SK-N-SH treated with all-trans-retinoic acid at 6 μM for 48 hours (cell line): ENCODE measurements around the gene ZMAT1.

Source experiments
- ATAC-seq: fragments of 200-7000 bp; cut with Tn5 transposase; 3 replicates; pipeline ENCODE4 v1.9.1; 2020; ENCODE audit warnings: mild to moderate bottlenecking, moderate library complexity
- ARNTL ChIP-seq: fragments of 450-650 bp; formaldehyde crosslinking; IDR thresholded peaks from 2 replicates; pipeline ENCODE4 v1.5.0; 2020; ENCODE audit warnings: low read depth, mild to moderate bottlenecking, moderate library complexity, borderline replicate concordance
- CSDC2 ChIP-seq: fragments of 250-450 bp; sonication (Bioruptor Pico); IDR thresholded peaks from 2 replicates; pipeline ENCODE4 v1.5.0; 2020; ENCODE audit warnings: mild to moderate bottlenecking, moderate library complexity
- ESRRG ChIP-seq: fragments of 250-450 bp; sonication (Bioruptor Pico); IDR thresholded peaks from 2 replicates; pipeline ENCODE4 v1.6.1; 2021; ENCODE audit warnings: mild to moderate bottlenecking
- ISL1 ChIP-seq: fragments of 250-450 bp; sonication (Bioruptor Pico); IDR thresholded peaks from 2 replicates; pipeline ENCODE4 v2.1.2; 2022; ENCODE audit warnings: mild to moderate bottlenecking, moderate library complexity
- OSR1 ChIP-seq: fragments of 250-450 bp; sonication (Bioruptor Pico); IDR thresholded peaks from 2 replicates; pipeline ENCODE4 v1.8.0; 2022; ENCODE audit warnings: moderate library complexity, mild to moderate bottlenecking, inconsistent platforms
- PPARA ChIP-seq: fragments of 250-450 bp; sonication (Bioruptor Pico); IDR thresholded peaks from 2 replicates; pipeline ENCODE4 v1.5.0; 2020; ENCODE audit warnings: mild to moderate bottlenecking, borderline replicate concordance
- RARB ChIP-seq: fragments of 250-450 bp; sonication (Bioruptor Pico); IDR thresholded peaks from 2 replicates; pipeline ENCODE4 v1.8.0; 2021; ENCODE audit warnings: mild to moderate bottlenecking, moderate library complexity
- SNAI2 ChIP-seq: fragments of 250-450 bp; sonication (Bioruptor Pico); IDR thresholded peaks from 2 replicates; pipeline ENCODE4 v1.5.0; 2020; ENCODE audit warnings: mild to moderate bottlenecking, moderate library complexity
- TCF4 ChIP-seq: fragments of 250-450 bp; sonication (Bioruptor Pico); IDR thresholded peaks from 2 replicates; pipeline ENCODE4 v1.8.0; 2021; ENCODE audit warnings: mild to moderate bottlenecking, moderate library complexity, borderline replicate concordance
- TOX ChIP-seq: fragments of 250-450 bp; sonication (Bioruptor Pico); IDR thresholded peaks from 2 replicates; pipeline ENCODE4 v1.8.0; 2021; ENCODE audit warnings: mild to moderate bottlenecking, moderate library complexity, borderline replicate concordance
- ZC3H10 ChIP-seq: fragments of 250-450 bp; sonication (Bioruptor Pico); IDR thresholded peaks from 2 replicates; pipeline ENCODE4 v1.5.1; 2021; ENCODE audit warnings: mild to moderate bottlenecking, moderate library complexity
- ZFP3 ChIP-seq: fragments of 250-450 bp; sonication (Bioruptor Pico); IDR thresholded peaks from 2 replicates; pipeline ENCODE4 v1.5.0; 2020; ENCODE audit warnings: mild to moderate bottlenecking, moderate library complexity
- ZFP30 ChIP-seq: fragments of 450-650 bp; formaldehyde crosslinking; IDR thresholded peaks from 2 replicates; pipeline ENCODE4 v1.5.0; 2022; ENCODE audit warnings: mild to moderate bottlenecking, moderate library complexity
- ZNF565 ChIP-seq: fragments of 450-650 bp; formaldehyde crosslinking; conservative IDR thresholded peaks from 2 replicates; pipeline ENCODE4 v1.5.0; 2020; ENCODE audit warnings: low read depth, mild to moderate bottlenecking, moderate library complexity
- ZNF70 ChIP-seq: fragments of 450-650 bp; formaldehyde crosslinking; IDR thresholded peaks from 2 replicates; pipeline ENCODE4 v1.5.0; 2020; ENCODE audit warnings: mild to moderate bottlenecking, moderate library complexity
- ZNF8 ChIP-seq: fragments of 450-650 bp; formaldehyde crosslinking; IDR thresholded peaks from 2 replicates; pipeline ENCODE4 v1.5.0; 2020; ENCODE audit warnings: mild to moderate bottlenecking, moderate library complexity
- TF ChIP-seq, protein P1 (sequence below): fragments of 250-450 bp; sonication (Bioruptor Pico); IDR thresholded peaks from 2 replicates; pipeline ENCODE4 v1.8.0; 2021; ENCODE audit warnings: low read depth, mild to moderate bottlenecking, moderate library complexity, borderline replicate concordance
- TF ChIP-seq, protein P2 (sequence below): fragments of 250-450 bp; sonication (Bioruptor Pico); IDR thresholded peaks from 2 replicates; pipeline ENCODE4 v1.5.1; 2021; ENCODE audit warnings: mild to moderate bottlenecking, moderate library complexity
- TF ChIP-seq, protein P3 (sequence below): fragments of 250-450 bp; sonication (Bioruptor Pico); IDR thresholded peaks from 2 replicates; pipeline ENCODE4 v1.8.0; 2020; ENCODE audit warnings: mild to moderate bottlenecking, moderate library complexity, borderline replicate concordance
- TF ChIP-seq, protein P4 (sequence below): fragments of 250-450 bp; sonication (Bioruptor Pico); IDR thresholded peaks from 2 replicates; pipeline ENCODE4 v1.5.1; 2020; ENCODE audit warnings: low read depth, mild to moderate bottlenecking, moderate library complexity
- TF ChIP-seq, protein P5 (sequence below): fragments of 250-450 bp; sonication (Bioruptor Pico); IDR thresholded peaks from 2 replicates; pipeline ENCODE4 v1.5.0; 2020; ENCODE audit warnings: mild to moderate bottlenecking, moderate library complexity

ZMAT1 gene

DNA sequence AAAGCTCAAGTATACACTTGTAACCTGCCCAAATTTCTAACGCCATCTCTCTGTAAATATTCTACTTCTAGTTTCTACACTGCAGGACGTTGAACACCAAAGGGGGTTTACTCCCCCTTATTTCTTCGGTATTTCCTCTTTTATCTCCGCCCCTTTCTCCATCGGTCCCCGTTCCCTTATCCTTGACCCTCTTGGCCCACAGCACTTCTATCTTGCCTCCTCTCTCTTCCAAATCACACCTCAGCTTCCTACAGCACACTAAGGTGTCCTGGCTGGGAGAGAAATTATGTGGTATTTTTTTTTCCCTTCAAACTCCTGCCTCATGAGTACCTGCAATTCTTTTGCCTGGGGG lies 715 bp downstream of the ZMAT1 start (continued):
- TF ChIP-seq, protein P1, sequence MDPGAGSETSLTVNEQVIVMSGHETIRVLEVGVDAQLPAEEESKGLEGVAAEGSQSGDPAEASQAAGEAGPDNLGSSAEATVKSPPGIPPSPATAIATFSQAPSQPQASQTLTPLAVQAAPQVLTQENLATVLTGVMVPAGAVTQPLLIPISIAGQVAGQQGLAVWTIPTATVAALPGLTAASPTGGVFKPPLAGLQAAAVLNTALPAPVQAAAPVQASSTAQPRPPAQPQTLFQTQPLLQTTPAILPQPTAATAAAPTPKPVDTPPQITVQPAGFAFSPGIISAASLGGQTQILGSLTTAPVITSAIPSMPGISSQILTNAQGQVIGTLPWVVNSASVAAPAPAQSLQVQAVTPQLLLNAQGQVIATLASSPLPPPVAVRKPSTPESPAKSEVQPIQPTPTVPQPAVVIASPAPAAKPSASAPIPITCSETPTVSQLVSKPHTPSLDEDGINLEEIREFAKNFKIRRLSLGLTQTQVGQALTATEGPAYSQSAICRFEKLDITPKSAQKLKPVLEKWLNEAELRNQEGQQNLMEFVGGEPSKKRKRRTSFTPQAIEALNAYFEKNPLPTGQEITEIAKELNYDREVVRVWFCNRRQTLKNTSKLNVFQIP, result no peak
- no peak for TF ChIP-seq CSDC2

DNA sequence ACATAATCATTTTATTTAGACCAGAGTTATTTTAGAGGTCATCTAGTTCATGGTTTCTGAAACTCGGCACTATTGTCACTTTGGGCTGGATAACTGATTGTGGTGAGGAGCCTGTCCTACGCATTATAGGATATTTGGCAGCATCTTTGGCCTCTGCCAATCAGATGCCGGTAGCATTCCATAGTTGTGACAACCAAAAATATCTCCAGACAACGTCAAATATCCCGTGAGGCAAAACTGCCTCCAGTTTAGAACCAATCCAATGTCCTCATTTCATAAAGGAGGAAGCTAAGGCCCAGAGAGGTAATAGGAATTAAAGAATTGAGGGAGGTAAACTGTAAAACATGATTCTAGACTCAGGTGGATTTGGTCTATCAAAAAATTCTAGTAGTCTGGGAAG lies 6.1 kb downstream of the ZMAT1 start:
- ATAC-seq, result no peak
- TF ChIP-seq ISL1 (CRISPR knock-in tag), result no peak
- no peak for TF ChIP-seq ZFP30
- no peak for TF ChIP-seq ESRRG (CRISPR knock-in tag)
- no peak for TF ChIP-seq RARB
- no peak for TF ChIP-seq PPARA (CRISPR knock-in tag)
- TF ChIP-seq, protein P2, sequence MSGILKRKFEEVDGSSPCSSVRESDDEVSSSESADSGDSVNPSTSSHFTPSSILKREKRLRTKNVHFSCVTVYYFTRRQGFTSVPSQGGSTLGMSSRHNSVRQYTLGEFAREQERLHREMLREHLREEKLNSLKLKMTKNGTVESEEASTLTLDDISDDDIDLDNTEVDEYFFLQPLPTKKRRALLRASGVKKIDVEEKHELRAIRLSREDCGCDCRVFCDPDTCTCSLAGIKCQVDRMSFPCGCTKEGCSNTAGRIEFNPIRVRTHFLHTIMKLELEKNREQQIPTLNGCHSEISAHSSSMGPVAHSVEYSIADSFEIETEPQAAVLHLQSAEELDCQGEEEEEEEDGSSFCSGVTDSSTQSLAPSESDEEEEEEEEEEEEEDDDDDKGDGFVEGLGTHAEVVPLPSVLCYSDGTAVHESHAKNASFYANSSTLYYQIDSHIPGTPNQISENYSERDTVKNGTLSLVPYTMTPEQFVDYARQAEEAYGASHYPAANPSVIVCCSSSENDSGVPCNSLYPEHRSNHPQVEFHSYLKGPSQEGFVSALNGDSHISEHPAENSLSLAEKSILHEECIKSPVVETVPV (CRISPR knock-in tag), result no peak
- TF ChIP-seq OSR1 (CRISPR knock-in tag), result no peak
- no peak for TF ChIP-seq ZC3H10 (CRISPR knock-in tag)
- no peak for TF ChIP-seq ARNTL (CRISPR knock-in tag)
- TF ChIP-seq CSDC2, result no peak
- no peak for TF ChIP-seq SNAI2 (CRISPR knock-in tag)
- TF ChIP-seq, protein P1, result no peak
- TF ChIP-seq TOX (CRISPR knock-in tag), result no peak
- TF ChIP-seq, protein P3, sequence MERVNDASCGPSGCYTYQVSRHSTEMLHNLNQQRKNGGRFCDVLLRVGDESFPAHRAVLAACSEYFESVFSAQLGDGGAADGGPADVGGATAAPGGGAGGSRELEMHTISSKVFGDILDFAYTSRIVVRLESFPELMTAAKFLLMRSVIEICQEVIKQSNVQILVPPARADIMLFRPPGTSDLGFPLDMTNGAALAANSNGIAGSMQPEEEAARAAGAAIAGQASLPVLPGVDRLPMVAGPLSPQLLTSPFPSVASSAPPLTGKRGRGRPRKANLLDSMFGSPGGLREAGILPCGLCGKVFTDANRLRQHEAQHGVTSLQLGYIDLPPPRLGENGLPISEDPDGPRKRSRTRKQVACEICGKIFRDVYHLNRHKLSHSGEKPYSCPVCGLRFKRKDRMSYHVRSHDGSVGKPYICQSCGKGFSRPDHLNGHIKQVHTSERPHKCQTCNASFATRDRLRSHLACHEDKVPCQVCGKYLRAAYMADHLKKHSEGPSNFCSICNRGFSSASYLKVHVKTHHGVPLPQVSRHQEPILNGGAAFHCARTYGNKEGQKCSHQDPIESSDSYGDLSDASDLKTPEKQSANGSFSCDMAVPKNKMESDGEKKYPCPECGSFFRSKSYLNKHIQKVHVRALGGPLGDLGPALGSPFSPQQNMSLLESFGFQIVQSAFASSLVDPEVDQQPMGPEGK (CRISPR knock-in tag), result no peak
- TF ChIP-seq ZNF565, result no peak
- TF ChIP-seq, protein P4, sequence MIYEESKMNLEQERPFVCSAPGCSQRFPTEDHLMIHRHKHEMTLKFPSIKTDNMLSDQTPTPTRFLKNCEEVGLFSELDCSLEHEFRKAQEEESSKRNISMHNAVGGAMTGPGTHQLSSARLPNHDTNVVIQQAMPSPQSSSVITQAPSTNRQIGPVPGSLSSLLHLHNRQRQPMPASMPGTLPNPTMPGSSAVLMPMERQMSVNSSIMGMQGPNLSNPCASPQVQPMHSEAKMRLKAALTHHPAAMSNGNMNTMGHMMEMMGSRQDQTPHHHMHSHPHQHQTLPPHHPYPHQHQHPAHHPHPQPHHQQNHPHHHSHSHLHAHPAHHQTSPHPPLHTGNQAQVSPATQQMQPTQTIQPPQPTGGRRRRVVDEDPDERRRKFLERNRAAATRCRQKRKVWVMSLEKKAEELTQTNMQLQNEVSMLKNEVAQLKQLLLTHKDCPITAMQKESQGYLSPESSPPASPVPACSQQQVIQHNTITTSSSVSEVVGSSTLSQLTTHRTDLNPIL, result no peak
- no peak for TF ChIP-seq ZNF70
- TF ChIP-seq TCF4, result no peak
- TF ChIP-seq, protein P5, sequence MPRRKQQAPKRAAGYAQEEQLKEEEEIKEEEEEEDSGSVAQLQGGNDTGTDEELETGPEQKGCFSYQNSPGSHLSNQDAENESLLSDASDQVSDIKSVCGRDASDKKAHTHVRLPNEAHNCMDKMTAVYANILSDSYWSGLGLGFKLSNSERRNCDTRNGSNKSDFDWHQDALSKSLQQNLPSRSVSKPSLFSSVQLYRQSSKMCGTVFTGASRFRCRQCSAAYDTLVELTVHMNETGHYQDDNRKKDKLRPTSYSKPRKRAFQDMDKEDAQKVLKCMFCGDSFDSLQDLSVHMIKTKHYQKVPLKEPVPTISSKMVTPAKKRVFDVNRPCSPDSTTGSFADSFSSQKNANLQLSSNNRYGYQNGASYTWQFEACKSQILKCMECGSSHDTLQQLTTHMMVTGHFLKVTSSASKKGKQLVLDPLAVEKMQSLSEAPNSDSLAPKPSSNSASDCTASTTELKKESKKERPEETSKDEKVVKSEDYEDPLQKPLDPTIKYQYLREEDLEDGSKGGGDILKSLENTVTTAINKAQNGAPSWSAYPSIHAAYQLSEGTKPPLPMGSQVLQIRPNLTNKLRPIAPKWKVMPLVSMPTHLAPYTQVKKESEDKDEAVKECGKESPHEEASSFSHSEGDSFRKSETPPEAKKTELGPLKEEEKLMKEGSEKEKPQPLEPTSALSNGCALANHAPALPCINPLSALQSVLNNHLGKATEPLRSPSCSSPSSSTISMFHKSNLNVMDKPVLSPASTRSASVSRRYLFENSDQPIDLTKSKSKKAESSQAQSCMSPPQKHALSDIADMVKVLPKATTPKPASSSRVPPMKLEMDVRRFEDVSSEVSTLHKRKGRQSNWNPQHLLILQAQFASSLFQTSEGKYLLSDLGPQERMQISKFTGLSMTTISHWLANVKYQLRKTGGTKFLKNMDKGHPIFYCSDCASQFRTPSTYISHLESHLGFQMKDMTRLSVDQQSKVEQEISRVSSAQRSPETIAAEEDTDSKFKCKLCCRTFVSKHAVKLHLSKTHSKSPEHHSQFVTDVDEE (CRISPR knock-in tag), result no peak

DNA sequence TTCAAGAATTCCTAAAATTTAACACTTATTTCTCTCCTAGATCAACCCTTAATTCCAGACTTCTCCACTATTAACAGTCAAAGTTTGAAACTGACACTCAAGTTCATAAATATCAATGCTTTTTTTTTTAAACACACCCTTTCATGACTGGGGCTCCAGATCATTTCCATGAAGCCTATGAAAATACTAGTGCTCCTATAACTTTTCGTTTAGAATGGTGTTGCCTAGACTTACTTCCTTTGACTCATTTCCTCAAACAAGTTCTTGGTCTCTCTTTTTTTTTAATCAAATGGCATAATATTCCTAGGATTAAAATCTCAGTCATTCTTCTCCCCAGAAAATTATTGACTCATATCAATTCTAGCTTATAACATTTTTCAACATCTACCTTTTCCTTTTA lies 13.1 kb downstream of the ZMAT1 start:
- no peak for ATAC-seq
- TF ChIP-seq ESRRG (CRISPR knock-in tag) (no peak), RARB (no peak), OSR1 (CRISPR knock-in tag) (no peak), ZFP3 (no peak), CSDC2 (no peak), ZFP30 (no peak), ZNF70 (no peak), ZNF8 (no peak), PPARA (CRISPR knock-in tag) (no peak)
- TF ChIP-seq, protein P1, result no peak
- TF ChIP-seq, protein P4, result no peak
- TF ChIP-seq, protein P3 (CRISPR knock-in tag), result no peak
